HepG2 (cell line): ENCODE measurements around the gene AARSD1. TPM values are rescaled to one million over a fixed set of nuclear protein-coding genes. Genes with fewer than 3 reads are reported as not detected.
A peak's percentile ranks its signal among the peaks of the same experiment; 100 is the strongest.

ENCODE experiments used
- ASH2L ChIP-seq: fragments of 300-600, 200-600 bp; sonication (generic); IDR thresholded peaks from 2 replicates; pipeline ENCODE4 v1.7.0; 2017; ENCODE audit warnings: low read depth, mild to moderate bottlenecking, moderate library complexity, mixed read lengths, low read length; ENCODE audit not compliant: insufficient read length
- ATM ChIP-seq: fragments of 450-650 bp; IDR thresholded peaks from 2 replicates; pipeline ENCODE4 v1.7.1; 2017; ENCODE audit warnings: mild to moderate bottlenecking, borderline replicate concordance
- EHMT2 ChIP-seq: fragments of 200-600 bp; sonication (generic); IDR thresholded peaks from 2 replicates; pipeline ENCODE4 v1.7.0; 2017; ENCODE audit warnings: antibody characterized with exemption, low read depth, low read length, borderline replicate concordance
- GATAD1 ChIP-seq: IDR thresholded peaks from 2 replicates; pipeline ENCODE4 v1.6.1; 2016; ENCODE audit warnings: missing genetic modification reagents, missing compliant biosample characterization
- HCFC1 ChIP-seq: fragments of 150-350 bp; IDR thresholded peaks from 2 replicates; pipeline ENCODE4 v1.6.1; 2014; ENCODE audit warnings: low read depth, low read length
- HMG20A ChIP-seq: IDR thresholded peaks from 2 replicates; pipeline ENCODE4 v1.6.1; 2016; ENCODE audit warnings: borderline replicate concordance
- HOXA5 ChIP-seq: sonication (generic); formaldehyde crosslinking; IDR thresholded peaks from 2 replicates; pipeline ENCODE4 v1.4.0; 2020; ENCODE audit warnings: missing genetic modification reagents
- KDM4B ChIP-seq: sonication (generic); formaldehyde crosslinking; IDR thresholded peaks from 2 replicates; pipeline ENCODE4 v1.4.0; 2020; ENCODE audit warnings: missing genetic modification reagents
- MEIS1 ChIP-seq: sonication (generic); formaldehyde crosslinking; IDR thresholded peaks from 2 replicates; pipeline ENCODE4 v1.9.0; 2021; ENCODE audit warnings: mild to moderate bottlenecking, missing genetic modification reagents, moderate library complexity, borderline replicate concordance
- MYC ChIP-seq: sonication (generic); formaldehyde crosslinking; IDR thresholded peaks from 2 replicates; pipeline ENCODE4 v1.9.0; 2021; ENCODE audit warnings: missing genetic modification reagents, borderline replicate concordance
- NBN ChIP-seq: fragments of 450-650 bp; conservative IDR thresholded peaks from 2 replicates; pipeline ENCODE4 v1.6.1; 2017
- NFE2 ChIP-seq: sonication (generic); formaldehyde crosslinking; IDR thresholded peaks from 2 replicates; pipeline ENCODE4 v1.4.0; 2020; ENCODE audit warnings: missing genetic modification reagents
- NFIB ChIP-seq: sonication (generic); formaldehyde crosslinking; IDR thresholded peaks from 2 replicates; pipeline ENCODE4 v1.9.0; 2021; ENCODE audit warnings: missing genetic modification reagents, mild to moderate bottlenecking, borderline replicate concordance
- PATZ1 ChIP-seq: sonication (generic); formaldehyde crosslinking; IDR thresholded peaks from 2 replicates; pipeline ENCODE4 v1.4.0; 2020; ENCODE audit warnings: missing genetic modification reagents
- SIN3B ChIP-seq: fragments of 150-350 bp; IDR thresholded peaks from 2 replicates; pipeline ENCODE4 v1.6.1; 2014; ENCODE audit warnings: low read length
- SSRP1 ChIP-seq: IDR thresholded peaks from 2 replicates; pipeline ENCODE4 v1.6.1; 2016; ENCODE audit warnings: control low read depth
- TEAD3 ChIP-seq: optimal IDR thresholded peaks from 2 replicates; pipeline ENCODE3; 2016; ENCODE audit warnings: borderline replicate concordance
- ZNF101 ChIP-seq: sonication (generic); formaldehyde crosslinking; IDR thresholded peaks from 2 replicates; pipeline ENCODE4 v1.4.0; 2020; ENCODE audit warnings: mild to moderate bottlenecking, low read depth, missing genetic modification reagents, borderline replicate concordance
- ZNF275 ChIP-seq: sonication (generic); formaldehyde crosslinking; IDR thresholded peaks from 2 replicates; pipeline ENCODE4 v1.8.0; 2022; ENCODE audit warnings: missing genetic modification reagents, mild to moderate bottlenecking, inconsistent platforms, borderline replicate concordance
- ZNF281 ChIP-seq: sonication (generic); formaldehyde crosslinking; IDR thresholded peaks from 2 replicates; pipeline ENCODE4 v1.4.0; 2020; ENCODE audit warnings: missing genetic modification reagents, borderline replicate concordance
- ZNF367 ChIP-seq: sonication (generic); formaldehyde crosslinking; IDR thresholded peaks from 2 replicates; pipeline ENCODE4 v1.4.0; 2020; ENCODE audit warnings: missing genetic modification reagents, borderline replicate concordance
- ZNF724P ChIP-seq: sonication (generic); formaldehyde crosslinking; IDR thresholded peaks from 2 replicates; pipeline ENCODE4 v1.8.0; 2022; ENCODE audit warnings: missing genetic modification reagents, borderline replicate concordance
- polyA plus RNA-seq, 8 experiments: library from polyadenylated mRNA; depleted of rRNA in 3 of 8; stranded (reverse) in 7 of 8; unstranded in 1 of 8; fragments of >200 nt; fragmentation: Illumina TruSeq in 4 of 8; extraction: Trizol in 4 of 8; gene quantifications; 2 replicates each; pipeline versions ENCODE4 v1.2.1 to v1.2.3, GENCODE V29; 2011 to 2016; ENCODE audit warnings: low read depth in 4 of 8, missing spikeins in 1 of 8, mixed read lengths in 1 of 8; ENCODE audit not compliant: insufficient read depth in 1 of 8
- total RNA-seq, 5 experiments: library from RNA; depleted of rRNA; stranded (reverse); fragments of >200 nt; fragmentation: Illumina TruSeq; extraction: Trizol; gene quantifications; 2 replicates each; pipeline ENCODE4 v1.2.3, GENCODE V29; 2016; ENCODE audit warnings: low read depth in 1 of 5

Gene AARSD1
- total and polyA plus RNA-seq, 2 of the 13 experiments (the other 11 are each of a cell fraction or from before 2014, with no cell fraction given), result 24.7 to 29.3 TPM

- TF ChIP-seq NBN (no peak), ZNF367 (peak; percentile 57; the same call in 1 of the 2 replicates), KDM4B (CRISPR knock-in tag) (peak; percentile 63), PATZ1 (peak; percentile 35), MYC (CRISPR knock-in tag) (no peak; the same call in none of the 2 replicates), ZNF275 (CRISPR knock-in tag) (no peak), ATM (no peak), EHMT2 (no peak), TEAD3 (peak; percentile 32), HCFC1 (peak; percentile 39; the same call in 1 of the 2 replicates), ASH2L (peak; percentile 86), ZNF724P (CRISPR knock-in tag) (peak; percentile 77; the same call in 1 of the 2 replicates), GATAD1 (CRISPR knock-in tag) (peak; percentile 89), ZNF101 (CRISPR knock-in tag) (no peak), NFE2 (CRISPR knock-in tag) (no peak), ZNF281 (CRISPR knock-in tag) (0 out of 2 replicates have a peak, but pooled peaks have one; percentile 18), HOXA5 (CRISPR knock-in tag) (no peak), MEIS1 (CRISPR knock-in tag) (no peak), SSRP1 (no peak; the same call in 1 of the 2 replicates), SIN3B (0 out of 2 replicates have a peak, but pooled peaks have one; percentile 51), HMG20A (CRISPR knock-in tag) (no peak; the same call in 1 of the 2 replicates), NFIB (CRISPR knock-in tag) (no peak)
These were observed 16.1 kb upstream of the AARSD1 start, which contains the start of gene RUNDC1 (continued) for GRCh38 chr17:42980274-42980765.
